ENCODE data around the gene FAM78B. TPM values are rescaled to one million over a fixed set of nuclear protein-coding genes. Genes with fewer than 3 reads are reported as not detected.

Gene FAM78B
- total and polyA plus RNA-seq, 2 donors (not counting 3 experiments of a cell fraction or from before 2014, with no cell fraction given): 0.10 TPM; not detected in 1

GRCh38 chr1:166202546-166202945 is 35.7 kb upstream of the FAM78B start:
- FAIRE-seq (no peak), DNase-seq (ENCODE audit: low read depth, low spot score) (no peak)
- Histone ChIP-seq H3K27me3 (ENCODE audit: control insufficient read depth in 2 of 2, insufficient read depth in 2 of 2, low read length in 2 of 2) (no peaks in the 10 kb centered on the region), H3K79me2 (ENCODE audit: control insufficient read depth, insufficient read depth, low read length) (no peaks in the 10 kb centered on the region), H3K9ac (replicated peaks; ENCODE audit: extremely low read depth, insufficient read depth, low read length) (no peak overlapping the region), H3K4me1 (ENCODE audit: control insufficient read depth, extremely low read depth, insufficient read depth, low read length) (no peaks in the 10 kb centered on the region), H3K9me1 (replicated peaks; ENCODE audit: control insufficient read depth, extremely low read depth, insufficient read depth, low read length) (no peaks in the 10 kb centered on the region), H3K4me2 (ENCODE audit: insufficient read depth, low read length) (no peak overlapping the region), H4K20me1 (replicated peaks; ENCODE audit: control insufficient read depth, extremely low read depth, insufficient read depth, low read length) (no peaks in the 10 kb centered on the region), H3K4me3 (replicated peaks in 1 of 3; ENCODE audit: insufficient read depth in 1 of 3, low read depth in 1 of 3, low read length in 3 of 3) (no peak overlapping the region), H3K36me3 (ENCODE audit: control insufficient read depth in 2 of 2, extremely low read depth in 1 of 2, insufficient read depth in 2 of 2, low read length in 2 of 2) (no peaks in the 10 kb centered on the region), H2AFZ (ENCODE audit: low read depth, low read length) (no peak overlapping the region), H3K9me3 (replicated peaks; ENCODE audit: control insufficient read depth, insufficient read depth, low read length) (no peaks in the 10 kb centered on the region), H3K27ac (ENCODE audit: insufficient read depth, low read depth, low read length) (no peak overlapping the region)
- BruUV-seq (replicated peaks): no TSS peak
- TF ChIP-seq MYC (IDR thresholded peaks at IDR 0.05; ENCODE audit: low read depth, low read length): no peak
- TF ChIP-seq GATA2 (IDR thresholded peaks at IDR 0.05; ENCODE audit: insufficient read depth, insufficient read length, low read depth, low read length): no peak
- TF ChIP-seq JUN (IDR thresholded peaks at IDR 0.05; ENCODE audit: borderline replicate concordance, insufficient read depth, insufficient read length, low read depth): no peak
- TF ChIP-seq CTCF (IDR thresholded peaks at IDR 0.05; ENCODE audit: extremely low read depth in 1 of 2, insufficient read depth in 1 of 2, low read depth in 1 of 2, low read length in 2 of 2): no peak
- TF ChIP-seq FOS (IDR thresholded peaks at IDR 0.05; ENCODE audit: borderline replicate concordance, insufficient read depth, low read length): no peak
- TF ChIP-seq MAX (IDR thresholded peaks at IDR 0.05; ENCODE audit: insufficient read depth, insufficient read length): no peak
- no peak for TF ChIP-seq EZH2 (IDR thresholded peaks at IDR 0.05; ENCODE audit: borderline replicate concordance, low read depth, low read length, severe bottlenecking)
- TF ChIP-seq POLR2A (IDR thresholded peaks at IDR 0.05; ENCODE audit: low read depth, low read length): no peak
- no peak for TF ChIP-seq POLR2AphosphoS5 (IDR thresholded peaks at IDR 0.05; ENCODE audit: insufficient read depth, low read depth, low read length)
- ChIA-PET CTCF (no interaction called here), POLR2A (no interaction called here)
- dilution Hi-C loops (cut with MboI; ENCODE audit: extremely low pct_ligation_motif_present, low sequenced_read_pairs): no loop called here
- intact Hi-C loops (cut with micrococcal nuclease): no loop called here
